GM21825 (cell line): ENCODE results near the gene VANGL1.

ENCODE experiments used
- ATAC-seq: cut with Tn5 transposase; IDR thresholded peaks from one replicate; pipeline ENCODE4 v1.9.1; 2021; ENCODE audit warnings: mild to moderate bottlenecking, moderate library complexity; ENCODE audit not compliant: unreplicated experiment

Gene VANGL1

GRCh38 chr1:115701090-115701489 is 59.3 kb downstream of the VANGL1 start:
- ATAC-seq: no peak

- ATAC-seq: no peak
Observed at GRCh38 chr1:115702959-115703358, 61.2 kb downstream of the VANGL1 start.

- no peak for ATAC-seq
Observed at GRCh38 chr1:115705085-115705951, 63.5 kb downstream of the VANGL1 start.

GRCh38 chr1:115705963-115706362 is 64.2 kb downstream of the VANGL1 start:
- no peak for ATAC-seq

- no peak for ATAC-seq
Observed at GRCh38 chr1:115706587-115707425, 65.0 kb downstream of the VANGL1 start.

- ATAC-seq: no peak
Observed at GRCh38 chr1:115710859-115711624, 69.3 kb downstream of the VANGL1 start.

GRCh38 chr1:115712911-115713609 is 71.3 kb downstream of the VANGL1 start:
- no peak for ATAC-seq

GRCh38 chr1:115713906-115714305 is 72.1 kb downstream of the VANGL1 start:
- no peak for ATAC-seq

GRCh38 chr1:115714572-115715141 is 72.9 kb downstream of the VANGL1 start:
- ATAC-seq: no peak

- no peak for ATAC-seq
Observed at GRCh38 chr1:115717541-115717940, 75.8 kb downstream of the VANGL1 start.

- no peak for ATAC-seq
Observed at GRCh38 chr1:115718011-115718754, 76.4 kb downstream of the VANGL1 start.

- no peak for ATAC-seq
Observed at GRCh38 chr1:115719285-115719684, 77.5 kb downstream of the VANGL1 start.

- no peak for ATAC-seq
Observed at GRCh38 chr1:115722221-115722620, 80.5 kb downstream of the VANGL1 start.

GRCh38 chr1:115723756-115724155 is 82.0 kb downstream of the VANGL1 start:
- no peak for ATAC-seq

- no peak for ATAC-seq
Observed at GRCh38 chr1:115725600-115725999, 83.8 kb downstream of the VANGL1 start.

- no peak for ATAC-seq
Observed at GRCh38 chr1:115726161-115726560, 84.4 kb downstream of the VANGL1 start.

GRCh38 chr1:115726570-115726969 is 84.8 kb downstream of the VANGL1 start:
- ATAC-seq: no peak

GRCh38 chr1:115727706-115728249 is 86.0 kb downstream of the VANGL1 start:
- ATAC-seq: no peak

GRCh38 chr1:115728341-115728740 is 86.6 kb downstream of the VANGL1 start:
- no peak for ATAC-seq
